ENCODE data around the gene MSRB3. TPM values are rescaled to one million over a fixed set of nuclear protein-coding genes. Genes with fewer than 3 reads are reported as not detected.
"Not testable (repeated sequence)": the region's sequence is repeated elsewhere in the genome, so short reads cannot be mapped to it uniquely, and the experiment has no call there.

The MSRB3 gene
- total and polyA plus RNA-seq, 3 experiments from 2014 or later = not detected

DNA sequence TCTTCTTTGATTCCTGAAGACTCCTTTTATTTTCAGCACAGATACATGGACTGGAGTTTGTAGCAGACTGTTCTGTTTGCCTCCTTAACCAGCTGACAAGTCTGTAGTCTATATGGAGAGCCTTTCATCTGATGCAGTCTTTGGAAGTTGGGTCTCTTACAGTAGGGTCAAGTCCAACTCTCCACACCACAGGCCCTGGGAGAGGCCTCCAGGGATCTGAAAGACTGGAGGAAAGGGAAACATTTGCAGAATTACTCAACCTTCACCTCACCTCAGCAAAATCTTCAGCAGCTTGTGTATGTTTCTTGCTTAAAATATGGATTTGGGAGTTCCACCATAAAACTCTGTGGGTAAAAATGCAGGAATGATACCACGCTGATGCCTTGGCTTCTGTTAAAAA, 188.4 kb downstream of the MSRB3 start:
- Histone ChIP-seq H3K4me3 (ENCODE audit: low read length) (no peak overlapping the region), H3K9me3 (ENCODE audit: low read length) (no peaks in the 10 kb centered on the region), H3K4me1 (ENCODE audit: insufficient read depth, low read length) (no peaks in the 10 kb centered on the region), H3K27ac (ENCODE audit: low read depth, low read length) (no peak overlapping the region), H3K27me3 (ENCODE audit: insufficient read depth, low read length, poor library complexity, severe bottlenecking) (no peaks in the 10 kb centered on the region), H3K36me3 (ENCODE audit: insufficient read depth, low read length) (no peaks in the 10 kb centered on the region)
- no peaks in the 10 kb centered on the region for H3K36me3 Mint-ChIP-seq
- H3K4me1 Mint-ChIP-seq = no peaks in the 10 kb centered on the region
- no peaks in the 10 kb centered on the region for H3K27me3 Mint-ChIP-seq
- CTCF ChIA-PET = no interaction called here
- peaks cover 0 to 6% (median 0%) of the 10 kb centered on the region in 5 donors for H3K9me3 Mint-ChIP-seq
- no peak overlapping the region for H3K27ac Mint-ChIP-seq
- H3K4me3 Mint-ChIP-seq = no peak overlapping the region
- POLR2A ChIA-PET = no interaction called here
- no peak for DNase-seq

GRCh38 chr12:65470256-65470655, 191.8 kb downstream of the MSRB3 start:
- H3K27ac ChIP-seq (ENCODE audit: low read depth, low read length) = no peak overlapping the region
- CTCF ChIA-PET = no interaction called here
- H3K27ac Mint-ChIP-seq = no peak overlapping the region
- DNase-seq = no peak
- no peaks in the 10 kb centered on the region for H3K4me1 ChIP-seq (ENCODE audit: insufficient read depth, low read length)
- H3K36me3 ChIP-seq (ENCODE audit: insufficient read depth, low read length) = no peaks in the 10 kb centered on the region
- no peaks in the 10 kb centered on the region for H3K9me3 ChIP-seq (ENCODE audit: low read length)
- no peaks in the 10 kb centered on the region for H3K27me3 ChIP-seq (ENCODE audit: insufficient read depth, low read length, poor library complexity, severe bottlenecking)
- POLR2A ChIA-PET = no interaction called here
- no peaks in the 10 kb centered on the region for H3K4me1 Mint-ChIP-seq
- no peaks in the 10 kb centered on the region for H3K36me3 Mint-ChIP-seq
- no peak overlapping the region for H3K4me3 ChIP-seq (ENCODE audit: low read length)
- H3K4me3 Mint-ChIP-seq = no peak overlapping the region
- peaks cover 0 to 3% (median 0%) of the 10 kb centered on the region in 5 donors for H3K9me3 Mint-ChIP-seq
- no peaks in the 10 kb centered on the region for H3K27me3 Mint-ChIP-seq

GRCh38 chr12:65472079-65472478, 193.6 kb downstream of the MSRB3 start:
- no peaks in the 10 kb centered on the region for H3K9me3 ChIP-seq (ENCODE audit: low read length)
- H3K4me3 ChIP-seq (ENCODE audit: low read length) = no peak overlapping the region
- no peak overlapping the region for H3K27ac ChIP-seq (ENCODE audit: low read depth, low read length)
- H3K9me3 Mint-ChIP-seq = peaks cover 0 to 3% (median 0%) of the 10 kb centered on the region in 5 donors
- CTCF ChIA-PET = no interaction called here
- H3K27ac Mint-ChIP-seq = no peak overlapping the region
- POLR2A ChIA-PET = no interaction called here
- H3K27me3 Mint-ChIP-seq = no peaks in the 10 kb centered on the region
- H3K4me1 ChIP-seq (ENCODE audit: insufficient read depth, low read length) = no peaks in the 10 kb centered on the region
- no peak overlapping the region for H3K4me3 Mint-ChIP-seq
- no peaks in the 10 kb centered on the region for H3K27me3 ChIP-seq (ENCODE audit: insufficient read depth, low read length, poor library complexity, severe bottlenecking)
- H3K4me1 Mint-ChIP-seq = no peaks in the 10 kb centered on the region
- H3K36me3 Mint-ChIP-seq = no peaks in the 10 kb centered on the region
- DNase-seq = no peak
- no peaks in the 10 kb centered on the region for H3K36me3 ChIP-seq (ENCODE audit: insufficient read depth, low read length)

DNA sequence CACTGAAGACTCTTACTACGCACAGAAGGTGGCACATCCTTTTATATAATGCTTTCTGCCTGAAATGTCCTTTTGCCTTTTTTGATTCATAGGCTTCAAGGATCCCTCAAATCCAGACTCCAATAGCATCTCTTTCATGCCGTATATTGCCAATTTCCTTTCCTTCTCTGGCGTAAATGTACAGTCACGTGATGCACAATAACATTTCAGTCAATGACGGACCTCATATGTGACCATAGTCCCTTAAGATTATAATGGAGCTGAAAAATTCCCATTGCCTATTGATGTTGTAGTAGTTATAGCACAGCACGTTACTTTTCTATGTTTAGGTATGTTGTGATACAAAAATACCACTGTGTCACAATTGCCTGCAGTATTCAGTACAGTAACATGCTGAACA, 196.3 kb downstream of the MSRB3 start:
- H3K27ac ChIP-seq (ENCODE audit: low read depth, low read length) = no peak overlapping the region
- no peaks in the 10 kb centered on the region for H3K4me1 ChIP-seq (ENCODE audit: insufficient read depth, low read length)
- no peaks in the 10 kb centered on the region for H3K36me3 ChIP-seq (ENCODE audit: insufficient read depth, low read length)
- CTCF ChIA-PET = no interaction called here
- H3K4me1 Mint-ChIP-seq = no peaks in the 10 kb centered on the region
- no peak overlapping the region for H3K4me3 ChIP-seq (ENCODE audit: low read length)
- POLR2A ChIA-PET = no interaction called here
- H3K4me3 Mint-ChIP-seq = no peak overlapping the region
- no peak overlapping the region for H3K27ac Mint-ChIP-seq
- H3K9me3 ChIP-seq (ENCODE audit: low read length) = no peaks in the 10 kb centered on the region
- DNase-seq = no peak
- no peaks in the 10 kb centered on the region for H3K36me3 Mint-ChIP-seq
- peaks cover 0 to 3% (median 0%) of the 10 kb centered on the region in 5 donors for H3K9me3 Mint-ChIP-seq
- H3K27me3 ChIP-seq (ENCODE audit: insufficient read depth, low read length, poor library complexity, severe bottlenecking) = no peaks in the 10 kb centered on the region
- no peaks in the 10 kb centered on the region for H3K27me3 Mint-ChIP-seq

DNA sequence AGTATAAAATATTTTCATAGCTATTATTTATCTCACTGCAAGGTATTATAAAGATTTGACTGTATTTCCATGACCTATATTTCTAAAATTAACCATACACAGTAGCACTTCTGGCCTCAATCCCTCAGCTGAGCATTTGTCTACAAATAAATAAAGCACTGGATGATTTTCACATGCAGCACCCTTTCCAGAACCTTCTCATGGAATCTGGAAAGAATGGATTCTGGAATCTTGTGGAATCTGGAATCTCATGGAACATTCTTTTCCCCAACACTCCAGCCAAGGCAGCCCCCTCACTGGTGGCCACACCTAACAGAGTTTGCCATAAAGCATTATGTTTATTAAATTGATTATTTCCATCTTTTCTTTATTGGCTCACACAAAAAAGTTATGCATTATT, 199.2 kb downstream of the MSRB3 start:
- Histone ChIP-seq H3K36me3 (ENCODE audit: insufficient read depth, low read length) (no peaks in the 10 kb centered on the region), H3K4me3 (ENCODE audit: low read length) (no peak overlapping the region), H3K27me3 (ENCODE audit: insufficient read depth, low read length, poor library complexity, severe bottlenecking) (no peaks in the 10 kb centered on the region), H3K9me3 (ENCODE audit: low read length) (no peaks in the 10 kb centered on the region), H3K27ac (ENCODE audit: low read depth, low read length) (no peak overlapping the region), H3K4me1 (ENCODE audit: insufficient read depth, low read length) (no peaks in the 10 kb centered on the region)
- Mint-ChIP-seq H3K4me1 (no peaks in the 10 kb centered on the region), H3K4me3 (no peak overlapping the region), H3K36me3 (no peaks in the 10 kb centered on the region), H3K9me3 (peaks cover under 1 to 4% (median 2%) of the 10 kb centered on the region in 5 donors), H3K27ac (no peak overlapping the region), H3K27me3 (no peaks in the 10 kb centered on the region)
- CTCF ChIA-PET = no interaction called here
- POLR2A ChIA-PET = no interaction called here
- DNase-seq = no peak

- H3K4me1 Mint-ChIP-seq; H3K27me3 ChIP-seq (ENCODE audit: insufficient read depth, low read length, poor library complexity, severe bottlenecking); H3K4me1 ChIP-seq (ENCODE audit: insufficient read depth, low read length); DNase-seq; H3K4me3 Mint-ChIP-seq; H3K4me3 ChIP-seq (ENCODE audit: low read length); POLR2A ChIA-PET; H3K27me3 Mint-ChIP-seq; H3K36me3 ChIP-seq (ENCODE audit: insufficient read depth, low read length); H3K27ac ChIP-seq (ENCODE audit: low read depth, low read length); H3K9me3 ChIP-seq (ENCODE audit: low read length); H3K36me3 Mint-ChIP-seq; CTCF ChIA-PET; H3K27ac Mint-ChIP-seq: not testable (repeated sequence)
- H3K9me3 Mint-ChIP-seq = peaks cover 14 to 26% (median 18%) of the 10 kb centered on the region in 5 donors
Observed at GRCh38 chr12:65483891-65484516, 205.5 kb downstream of the MSRB3 start.

- POLR2A ChIA-PET = no interaction called here
- no peaks in the 10 kb centered on the region for H3K9me3 ChIP-seq (ENCODE audit: low read length)
- no peaks in the 10 kb centered on the region for H3K36me3 Mint-ChIP-seq
Observed at GRCh38 chr12:65488197-65488596, 209.7 kb downstream of the MSRB3 start.

DNA sequence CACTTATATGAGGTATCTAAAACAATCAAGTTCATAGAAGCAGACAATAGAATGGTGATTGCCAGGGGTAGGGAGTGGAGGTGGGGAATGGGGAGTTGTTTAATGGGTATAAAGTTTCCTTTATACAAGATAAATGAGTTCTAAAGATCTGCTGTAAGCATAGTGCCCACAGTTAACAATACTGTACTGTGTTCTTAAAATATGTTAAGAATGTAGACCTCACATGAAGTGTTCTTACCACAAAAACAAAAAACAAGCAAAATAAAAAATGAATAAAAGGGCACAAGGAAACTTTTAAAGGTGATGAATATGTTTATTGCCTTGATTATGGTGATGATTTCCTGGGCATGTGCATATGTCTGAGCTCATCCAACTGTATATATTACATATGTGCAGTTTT, 211.8 kb downstream of the MSRB3 start:
- peaks cover 2 to 9% (median 4%) of the 10 kb centered on the region in 3 donors for H3K4me1 Mint-ChIP-seq
- no peaks in the 10 kb centered on the region for H3K9me3 ChIP-seq (ENCODE audit: low read length)
- H3K36me3 ChIP-seq (ENCODE audit: insufficient read depth, low read length) = no peaks in the 10 kb centered on the region
- no peak overlapping the region for H3K27ac Mint-ChIP-seq
- no peaks in the 10 kb centered on the region for H3K4me1 ChIP-seq (ENCODE audit: insufficient read depth, low read length)
- no peak overlapping the region for H3K27ac ChIP-seq (ENCODE audit: low read depth, low read length)
- H3K27me3 ChIP-seq (ENCODE audit: insufficient read depth, low read length, poor library complexity, severe bottlenecking) = no peaks in the 10 kb centered on the region
- ChIA-PET POLR2A (no interaction called here), CTCF (no interaction called here)
- H3K9me3 Mint-ChIP-seq = peaks cover 0 to 8% (median 7%) of the 10 kb centered on the region in 5 donors
- H3K36me3 Mint-ChIP-seq = no peaks in the 10 kb centered on the region
- no peak overlapping the region for H3K4me3 ChIP-seq (ENCODE audit: low read length)
- no peak overlapping the region for H3K4me3 Mint-ChIP-seq
- peaks cover 0 to 1% of the 10 kb centered on the region in 2 donors for H3K27me3 Mint-ChIP-seq
- no peak for DNase-seq

More at GRCh38 chr12:65488197-65488596, 209.7 kb downstream of the MSRB3 start:
- Histone ChIP-seq H3K27ac (ENCODE audit: low read depth, low read length) (no peak overlapping the region), H3K36me3 (ENCODE audit: insufficient read depth, low read length) (no peaks in the 10 kb centered on the region), H3K4me1 (ENCODE audit: insufficient read depth, low read length) (no peaks in the 10 kb centered on the region), H3K4me3 (ENCODE audit: low read length) (no peak overlapping the region), H3K27me3 (ENCODE audit: insufficient read depth, low read length, poor library complexity, severe bottlenecking) (no peaks in the 10 kb centered on the region)
- CTCF ChIA-PET = no interaction called here
- H3K9me3 Mint-ChIP-seq = peaks cover 11 to 20% (median 13%) of the 10 kb centered on the region in 5 donors
- H3K27ac Mint-ChIP-seq = no peak overlapping the region
- peaks cover 2 to 4% (median 3%) of the 10 kb centered on the region in 3 donors for H3K4me1 Mint-ChIP-seq
- peaks cover 0 to 2% of the 10 kb centered on the region in 2 donors for H3K27me3 Mint-ChIP-seq
- no peak overlapping the region for H3K4me3 Mint-ChIP-seq
- DNase-seq = no peak
